ENCODE measurements around the gene EFCAB5. TPM values are rescaled to one million over a fixed set of nuclear protein-coding genes. Genes with fewer than 3 reads are reported as not detected.

Gene EFCAB5
- total and polyA plus RNA-seq, 2 of the 13 experiments (the other 11 are each of a cell fraction or from before 2014, with no cell fraction given): 0.15 TPM; not detected in 1

- TF ChIP-seq ARID4A (CRISPR knock-in tag; IDR thresholded peaks at IDR 0.05; ENCODE audit: borderline replicate concordance): peak; percentile 76
- no peak for TF ChIP-seq ZNF607 (CRISPR knock-in tag; IDR thresholded peaks at IDR 0.05; ENCODE audit: borderline replicate concordance)
- 0 out of 2 replicates have a peak, but pooled peaks have one; percentile 36 for TF ChIP-seq ZSCAN31 (CRISPR knock-in tag; IDR thresholded peaks at IDR 0.05; ENCODE audit: low read depth)
- no peak for TF ChIP-seq SP4 (CRISPR knock-in tag; IDR thresholded peaks at IDR 0.05)
- TF ChIP-seq ZFP90 (CRISPR knock-in tag; IDR thresholded peaks at IDR 0.05; ENCODE audit: borderline replicate concordance): 0 out of 2 replicates have a peak, but pooled peaks have one; percentile 32
- no peak for TF ChIP-seq AFF4 (CRISPR knock-in tag; IDR thresholded peaks at IDR 0.05)
- TF ChIP-seq FOXA1 (IDR thresholded peaks at IDR 0.05): no peak
- no peak for TF ChIP-seq FOXA1 (CRISPR knock-in tag; IDR thresholded peaks at IDR 0.05)
- TF ChIP-seq CTCF (CRISPR knock-in tag; IDR thresholded peaks at IDR 0.05): peak; percentile 33; the same call in 1 of the 2 replicates
- TF ChIP-seq BHLHE40 (IDR thresholded peaks at IDR 0.05; ENCODE audit: low read length): no peak
- TF ChIP-seq ZNF451 (CRISPR knock-in tag; IDR thresholded peaks at IDR 0.05): no peak
- TF ChIP-seq TCF12 (IDR thresholded peaks at IDR 0.05): no peak
- no peak for TF ChIP-seq TCF12 (CRISPR knock-in tag; IDR thresholded peaks at IDR 0.05)
- TF ChIP-seq NFE2L1 (CRISPR knock-in tag; IDR thresholded peaks at IDR 0.05; ENCODE audit: borderline replicate concordance): no peak
- no peak for TF ChIP-seq ZNF710 (CRISPR knock-in tag; IDR thresholded peaks at IDR 0.05; ENCODE audit: borderline replicate concordance)
- peak; percentile 53; the same call in 1 of the 2 replicates for TF ChIP-seq GATAD1 (CRISPR knock-in tag; IDR thresholded peaks at IDR 0.05)
- TF ChIP-seq HOXD1 (CRISPR knock-in tag; IDR thresholded peaks at IDR 0.05): no peak
Measured at GRCh38 chr17:29929533-29930408, 11.7 kb upstream of the EFCAB5 start, which contains the start of gene SSH2 (continued).
